HK-2 (cell line): Measurements from ENCODE around the gene BMP2K.

Experiments
- DNase-seq: peaks from one replicate; pipeline ENCODE4 v3.0.0-alpha.2; 2018; ENCODE audit not compliant: unreplicated experiment

BMP2K gene

DNA sequence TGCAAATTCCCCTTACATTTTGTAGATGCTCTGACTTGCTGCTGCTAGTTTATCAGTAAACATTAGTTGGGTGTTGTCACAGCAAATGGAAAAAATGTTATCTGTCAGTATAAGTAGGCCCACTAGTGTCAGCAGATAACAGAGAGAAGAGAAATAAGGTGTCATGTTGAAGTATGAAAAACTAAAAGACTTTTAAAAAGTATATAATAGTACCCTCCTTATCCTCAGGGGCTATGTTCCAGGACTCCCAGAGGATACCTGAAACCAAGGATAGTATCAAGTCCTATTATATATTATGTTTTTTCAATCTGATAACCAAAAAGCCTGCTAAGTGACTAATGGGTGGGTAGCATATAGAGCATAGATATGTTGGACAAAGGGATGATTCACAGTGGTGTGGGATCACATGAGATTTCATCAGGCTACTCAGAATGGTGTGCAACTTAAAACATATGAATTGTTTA is 11.6 kb upstream of the BMP2K start:
- DNase-seq = no peak

GRCh38 chr4:78765432-78766006 is 10.6 kb upstream of the BMP2K start:
- DNase-seq = no peak

DNA sequence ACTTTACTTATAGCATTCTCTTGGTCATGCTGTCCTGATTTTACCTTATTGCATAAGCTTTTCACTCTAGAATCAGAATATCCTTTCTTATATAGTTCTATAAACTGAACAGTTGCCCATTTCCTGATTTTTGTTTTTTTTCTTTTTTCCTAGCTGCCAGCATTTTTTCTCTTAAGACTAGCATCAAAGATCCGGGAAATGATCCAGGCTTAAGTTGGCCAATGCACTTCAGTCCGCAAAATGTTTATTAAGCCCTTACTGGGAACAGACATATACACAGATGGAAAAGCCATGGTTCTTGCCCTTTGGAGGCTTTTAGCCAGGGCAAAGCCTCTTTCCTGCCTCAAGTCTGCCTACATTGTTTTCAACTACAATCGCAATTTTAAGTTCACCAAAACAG is 10.1 kb upstream of the BMP2K start:
- DNase-seq = no peak

GRCh38 chr4:78766650-78767049 is 9.5 kb upstream of the BMP2K start:
- no peak for DNase-seq

- DNase-seq = no peak
Measured at GRCh38 chr4:78767350-78767749, 8.8 kb upstream of the BMP2K start.

DNA sequence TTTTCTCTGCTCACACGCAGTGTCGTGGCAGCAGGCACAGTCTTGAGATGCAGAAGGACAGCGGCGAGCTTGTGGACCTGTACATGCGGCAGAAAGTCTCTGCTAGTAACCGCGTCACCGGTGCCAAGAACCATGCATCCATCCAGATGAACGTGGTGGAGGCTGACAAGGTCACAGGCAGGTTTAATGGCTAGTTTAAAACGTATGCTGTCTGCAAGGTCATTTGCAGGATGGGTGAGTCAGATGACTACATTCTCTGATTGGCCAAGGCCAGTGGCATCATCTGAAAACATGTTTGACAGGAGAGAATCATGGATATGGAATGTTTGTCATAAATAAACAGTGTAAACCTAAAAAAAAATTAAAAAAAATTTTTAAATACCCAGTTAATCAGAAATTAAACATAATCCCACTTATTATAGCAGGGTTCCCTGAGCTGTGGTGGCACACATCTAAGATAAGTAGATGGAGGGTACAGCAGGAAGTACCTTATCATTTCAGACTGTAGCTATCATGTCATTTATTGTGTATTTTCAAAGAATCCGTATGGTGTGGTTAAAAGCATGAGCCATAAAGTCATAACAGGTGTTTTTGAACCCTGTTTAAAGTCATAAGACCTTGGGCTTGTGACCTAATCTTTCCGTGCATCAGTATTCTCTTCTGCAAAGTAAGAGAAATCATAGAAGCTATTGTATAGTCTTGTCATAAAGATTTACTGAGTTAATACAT is 7.5 kb upstream of the BMP2K start:
- no peak for DNase-seq

- no peak for DNase-seq
Measured at GRCh38 chr4:78770091-78770642, 6.0 kb upstream of the BMP2K start.

GRCh38 chr4:78772526-78773091 is 3.5 kb upstream of the BMP2K start:
- no peak for DNase-seq

DNA sequence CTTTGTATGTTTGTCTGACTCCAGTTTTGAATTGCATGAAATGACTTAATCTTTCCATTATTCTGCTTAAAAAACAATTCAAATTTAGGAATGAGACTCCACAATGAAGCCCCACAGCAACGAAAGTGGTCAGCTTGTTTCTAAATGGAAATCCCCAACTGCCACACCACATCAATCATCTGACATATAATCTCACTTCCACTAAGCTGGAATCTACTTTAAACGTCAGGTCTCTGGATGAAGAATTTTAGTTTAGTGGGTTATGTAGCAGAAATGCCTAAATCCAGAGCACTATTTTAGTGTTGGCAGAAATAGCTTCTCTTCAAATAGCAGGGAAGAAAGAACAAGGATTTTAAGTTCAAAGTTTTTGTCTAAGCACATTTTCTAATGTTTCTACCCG is 1.7 kb upstream of the BMP2K start:
- DNase-seq = no peak

DNA sequence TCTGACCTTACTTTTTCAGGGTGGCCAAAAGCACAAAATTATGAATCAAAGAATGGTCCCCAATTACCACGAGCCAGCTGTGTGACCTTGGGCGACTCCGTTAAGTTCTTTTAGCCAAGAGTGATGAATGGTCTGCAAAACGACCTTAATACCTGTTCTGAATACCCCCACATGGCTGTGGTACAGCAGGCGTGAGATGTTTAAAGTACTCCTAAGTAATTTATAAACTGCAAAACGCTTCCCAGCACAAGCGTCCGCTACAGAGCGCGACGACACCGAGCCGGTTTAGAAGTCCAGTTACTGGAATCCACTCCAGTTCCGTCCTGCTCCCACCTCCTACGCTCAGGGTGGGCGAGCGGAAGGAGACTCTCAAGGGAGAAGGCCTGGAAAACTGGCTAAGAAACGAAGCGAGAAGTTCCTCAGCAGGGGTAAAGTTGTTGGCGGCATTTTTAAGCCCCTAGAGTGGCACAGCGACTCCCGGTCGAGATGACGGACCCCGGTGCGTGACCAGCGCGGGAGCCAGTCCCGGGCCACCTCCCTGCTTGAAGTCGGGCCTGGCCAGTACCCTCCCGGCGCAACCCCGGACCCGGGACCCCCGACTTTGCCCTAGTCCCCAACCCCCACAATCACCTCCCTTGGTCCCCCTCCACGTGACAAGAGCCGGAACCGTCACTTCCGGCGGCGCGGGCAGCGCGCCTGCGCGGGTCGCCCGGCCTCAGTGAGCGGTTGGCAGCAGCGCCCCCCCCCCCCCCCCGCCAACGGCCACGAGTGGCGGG is 659 bp upstream of the BMP2K start:
- DNase-seq = peak; percentile 89

DNA sequence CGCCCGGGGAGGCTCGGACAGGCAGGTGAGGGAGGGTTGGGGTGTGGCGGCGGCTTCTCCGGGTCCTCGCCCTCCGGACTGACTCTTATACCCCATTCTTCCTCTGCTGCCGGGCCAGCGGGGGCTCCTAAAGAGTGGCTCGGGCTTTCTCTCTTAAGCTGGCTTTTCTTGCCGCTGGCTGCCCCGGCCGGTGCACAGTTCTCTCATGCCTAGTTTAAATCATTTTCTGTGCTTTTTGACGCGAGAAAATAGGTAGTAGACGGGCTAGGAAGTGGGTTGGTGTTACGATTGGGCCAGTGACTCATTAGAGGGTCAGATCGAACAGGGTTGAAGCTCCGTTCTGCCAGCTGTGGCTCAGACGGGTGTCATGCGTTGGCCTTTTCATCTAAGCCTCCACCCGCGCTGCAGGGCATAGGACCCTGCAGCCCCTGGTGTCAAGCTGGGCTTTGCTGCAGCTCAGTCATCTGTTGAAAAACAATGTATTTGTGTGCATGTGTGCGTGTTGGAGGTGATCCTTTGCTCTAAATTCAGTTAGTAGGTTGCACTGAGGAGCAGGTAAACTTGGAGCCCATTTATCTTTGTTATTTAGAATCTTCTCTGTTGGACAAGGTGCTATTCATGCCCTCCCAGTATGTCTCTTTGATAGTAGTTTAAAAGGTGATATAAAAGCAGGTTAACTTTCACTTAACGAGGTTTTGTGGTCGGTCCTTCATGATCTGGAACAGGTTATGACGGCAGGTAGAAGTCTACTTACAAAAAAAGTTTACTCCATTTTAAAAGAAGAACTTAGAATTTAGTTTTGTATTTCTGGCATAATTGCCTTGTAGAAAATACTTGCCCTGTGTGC is 802 bp downstream of the BMP2K start:
- peak; percentile 61 for DNase-seq

DNA sequence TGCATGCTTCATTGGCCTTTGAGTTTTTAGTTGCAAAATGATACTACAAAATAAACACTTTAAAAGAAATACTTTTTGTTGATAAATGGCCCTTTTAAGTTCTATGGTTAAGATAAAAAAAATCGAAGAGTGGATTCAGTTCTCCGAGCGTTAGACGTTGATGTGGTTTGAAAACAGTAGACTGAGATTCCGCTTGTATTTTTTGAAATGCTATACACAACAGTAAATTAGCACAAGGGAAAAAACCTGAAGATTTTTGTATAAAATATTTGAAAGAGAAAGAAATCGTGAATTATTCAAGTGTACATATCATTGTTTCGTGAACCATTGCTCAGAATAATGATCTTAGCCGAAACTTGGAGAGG is 1.4 kb downstream of the BMP2K start:
- DNase-seq = no peak

DNA sequence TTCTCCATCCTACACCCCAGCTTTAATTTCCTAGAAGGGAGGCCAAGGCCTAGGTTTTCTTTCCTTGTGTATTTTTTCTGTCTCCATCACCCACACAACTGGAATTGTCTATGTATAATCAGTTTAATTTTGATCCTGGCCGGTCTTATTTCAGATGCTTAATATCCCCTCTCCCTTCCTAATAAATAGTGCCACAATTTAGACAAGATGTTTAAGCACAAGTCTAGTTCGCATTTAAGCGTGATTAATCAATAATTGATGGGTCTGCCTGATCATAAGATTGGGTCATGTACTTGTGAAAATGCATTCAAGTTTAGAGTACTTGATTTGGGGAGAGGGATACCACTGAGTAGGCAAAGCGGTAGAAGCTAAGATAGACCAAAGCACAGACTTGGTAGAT is 2.4 kb downstream of the BMP2K start:
- DNase-seq = no peak

- no peak for DNase-seq
Measured at GRCh38 chr4:78779280-78779679, 3.1 kb downstream of the BMP2K start.

- no peak for DNase-seq
Measured at GRCh38 chr4:78780093-78780492, 3.9 kb downstream of the BMP2K start.

DNA sequence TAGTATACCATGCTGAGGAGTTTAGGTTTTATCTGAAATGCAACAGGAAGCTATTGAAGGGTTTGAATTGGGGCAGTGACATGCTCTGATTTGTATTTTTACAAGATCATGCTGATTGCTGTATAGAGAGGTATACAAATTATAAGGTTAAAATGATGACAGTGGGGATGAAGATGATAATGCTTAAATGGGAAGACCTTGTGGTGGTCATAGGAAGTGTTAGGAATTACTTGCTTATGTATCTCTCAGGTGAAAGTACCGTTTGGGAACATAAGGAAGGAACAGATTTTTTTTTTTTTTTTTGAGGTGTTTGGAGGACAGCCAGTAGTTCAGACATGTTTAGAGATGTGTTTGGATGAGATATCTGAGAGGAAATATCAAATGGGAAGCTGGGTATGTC is 5.0 kb downstream of the BMP2K start:
- no peak for DNase-seq

- no peak for DNase-seq
Measured at GRCh38 chr4:78781924-78782323, 5.8 kb downstream of the BMP2K start.

GRCh38 chr4:78784236-78784865 is 8.2 kb downstream of the BMP2K start:
- DNase-seq = no peak

DNA sequence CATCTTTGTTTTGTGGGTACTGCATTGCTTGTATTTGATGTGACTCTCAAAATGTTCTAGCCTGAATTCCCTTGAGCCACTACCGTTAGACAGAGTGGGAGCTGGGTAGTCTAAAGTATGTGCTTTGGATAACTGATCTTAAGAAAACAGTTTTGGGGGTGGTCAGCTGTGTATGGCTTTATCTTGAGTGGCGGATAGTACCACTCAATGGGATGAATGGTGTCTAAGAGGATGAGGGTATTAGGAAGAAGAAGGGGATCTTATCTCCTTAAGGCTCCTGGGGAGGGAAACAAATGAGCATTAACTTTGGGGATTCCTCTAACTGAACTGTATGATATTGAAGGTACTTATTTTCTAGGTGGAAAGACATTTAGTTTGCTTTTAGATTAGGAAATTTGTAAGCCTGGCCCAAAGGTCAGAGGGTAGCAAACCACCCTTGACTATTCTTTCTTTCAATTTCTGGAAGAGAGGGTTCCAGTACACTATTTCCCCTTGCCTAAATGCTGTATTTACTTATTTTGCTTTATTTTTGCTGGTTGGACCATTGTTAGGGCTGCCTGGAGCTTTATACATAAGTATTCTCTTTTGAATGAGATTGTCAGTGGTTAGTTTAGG is 11.3 kb downstream of the BMP2K start:
- DNase-seq = no peak
